B cell (primary cell): ENCODE data around the gene SCART1. TPM values are rescaled to one million over a fixed set of nuclear protein-coding genes. Genes with fewer than 3 reads are reported as not detected.

ENCODE experiments used
- ATAC-seq: fragments of 200-7000 bp; cut with Tn5 transposase; one replicate; pipeline ENCODE4 v1.10.0; 2021; ENCODE audit warnings: low read depth, mild to moderate bottlenecking, moderate number of reproducible peaks, moderate library complexity
- CTCF ChIA-PET: fragments of 350-600 bp; sonication (Branson Sonifier 250); formaldehyde crosslinking; loops from one replicate; lab custom pipeline; 2021; ENCODE audit warnings: antibody characterized with exemption, inconsistent platforms; lab: Charles Lee
- POLR2A ChIA-PET: fragments of 350-600 bp; sonication (Branson Sonifier 250); formaldehyde crosslinking; loops from one replicate; lab custom pipeline; 2021; ENCODE audit warnings: antibody characterized with exemption; lab: Charles Lee
- DNase-seq: peaks from one replicate; pipeline ENCODE4 v3.0.0; 2013
- H2AFZ ChIP-seq: 2 replicates; pipeline ENCODE4 v1.6.1; 2012; ENCODE audit warnings: mild to moderate bottlenecking, low read depth, low read length; ENCODE audit not compliant: insufficient read depth, poor library complexity, severe bottlenecking
- H3K27ac ChIP-seq, 2 donors: 1 replicate in 1 of 2; 2 replicates in 1 of 2; pipeline ENCODE4 v1.5.1; 2012 to 2013; ENCODE audit warnings: low read length in 2 of 2, mild to moderate bottlenecking in 2 of 2, moderate library complexity in 1 of 2
- H3K27me3 ChIP-seq, 4 experiments: fragments of 200-600 bp in 1 of 4; sonication (generic) in 1 of 4; replicated peaks in 1 of 4; 1 replicate in 2 of 4; 2 replicates in 2 of 4; pipeline versions ENCODE4 v1.6.1 to v1.7.0; 2013 to 2016; ENCODE audit warnings: low read length in 3 of 4, mild to moderate bottlenecking in 2 of 4, mixed read lengths in 1 of 4, moderate library complexity in 1 of 4; ENCODE audit not compliant: insufficient read depth in 4 of 4, control insufficient read depth in 3 of 4; ENCODE audit errors: control extremely low read depth in 1 of 4
- H3K36me3 ChIP-seq, 2 experiments: replicated peaks in 1 of 2; 1 replicate in 1 of 2; 2 replicates in 1 of 2; pipeline versions ENCODE4 v1.6.1 to v1.7.1; 2013; ENCODE audit warnings: low read length in 1 of 2; ENCODE audit not compliant: insufficient read depth in 2 of 2, control insufficient read depth in 1 of 2; ENCODE audit errors: control extremely low read depth in 1 of 2, extremely low read depth in 1 of 2
- H3K4me1 ChIP-seq, 2 donors: fragments of 200-600 bp in 1 of 2; sonication (generic) in 1 of 2; 1 replicate in 1 of 2; 2 replicates in 1 of 2; pipeline versions ENCODE4 v1.5.1 to v1.6.1; 2013 to 2017; ENCODE audit warnings: low read length in 2 of 2; ENCODE audit not compliant: control insufficient read depth in 2 of 2, insufficient read depth in 2 of 2
- H3K4me2 ChIP-seq: replicated peaks from 2 replicates; pipeline ENCODE3; 2012; ENCODE audit warnings: mild to moderate bottlenecking, low read depth, low read length; ENCODE audit not compliant: poor library complexity, severe bottlenecking
- H3K4me3 ChIP-seq, 5 experiments: fragments of 200-600 bp in 1 of 5; sonication (generic) in 1 of 5; 1 replicate in 3 of 5; 2 replicates in 2 of 5; pipeline versions ENCODE4 v1.5.1 to v1.7.0; 2011 to 2016; ENCODE audit warnings: low read length in 4 of 5, mild to moderate bottlenecking in 4 of 5, low read depth in 2 of 5, control low read depth in 1 of 5, moderate library complexity in 1 of 5; ENCODE audit not compliant: insufficient read depth in 1 of 5; ENCODE audit errors: control extremely low read depth in 1 of 5, extremely low read depth in 1 of 5
- H3K79me2 ChIP-seq: fragments of 200-600 bp; sonication (generic); one replicate; pipeline ENCODE4 v1.6.0; 2016; ENCODE audit warnings: low read length; ENCODE audit not compliant: control insufficient read depth, insufficient read depth
- H3K9ac ChIP-seq: fragments of 200-600 bp; sonication (generic); 2 replicates; pipeline ENCODE4 v1.6.1; 2017; ENCODE audit warnings: mild to moderate bottlenecking, low read length, moderate library complexity
- H3K9me3 ChIP-seq, 3 donors: one replicate each; pipeline versions ENCODE4 v1.6.1 to v1.7.1; 2013; ENCODE audit warnings: low read length in 2 of 3; ENCODE audit not compliant: control insufficient read depth in 2 of 3, insufficient read depth in 1 of 3; ENCODE audit errors: control extremely low read depth in 1 of 3
- H4K20me1 ChIP-seq: 2 replicates; pipeline ENCODE4 v1.6.0; 2012; ENCODE audit warnings: mild to moderate bottlenecking, low read length; ENCODE audit not compliant: insufficient read depth, control insufficient read depth, poor library complexity, severe bottlenecking
- H3K27ac Mint-ChIP-seq: one replicate; pipeline ENCODE4 v1.8.0; 2021; ENCODE audit warnings: mixed read lengths
- H3K27me3 Mint-ChIP-seq: one replicate; pipeline ENCODE4 v1.8.0; 2021; ENCODE audit warnings: mixed read lengths
- H3K4me1 Mint-ChIP-seq: one replicate; pipeline ENCODE4 v1.8.0; 2021; ENCODE audit warnings: mixed read lengths
- H3K4me3 Mint-ChIP-seq: one replicate; pipeline ENCODE4 v1.8.0; 2021; ENCODE audit warnings: mixed read lengths
- H3K9me3 Mint-ChIP-seq: one replicate; pipeline ENCODE4 v1.8.0; 2022; ENCODE audit warnings: mixed read lengths; ENCODE audit not compliant: insufficient read depth
- EZH2 ChIP-seq: IDR thresholded peaks from 2 replicates; pipeline ENCODE4 v1.6.1; 2012; ENCODE audit warnings: borderline replicate concordance, low read depth, mild to moderate bottlenecking, moderate library complexity, low read length; ENCODE audit not compliant: insufficient read depth, poor library complexity, severe bottlenecking
- WGBS: methylation state at CpG from one replicate; pipeline ENCODE4 v1.1.5; 2013; ENCODE audit warnings: missing lambda C conversion rate; ENCODE audit not compliant: insufficient coverage; 5-methylcytosine and 5-hydroxymethylcytosine counted together
- intact Hi-C: fragments of 100-400 bp; cut with micrococcal nuclease; formaldehyde crosslinking; loops from one replicate; pipeline ENCODE4 v1.10.0; 2022
- polyA plus RNA-seq: library from polyadenylated mRNA; depleted of rRNA; stranded (reverse); fragments of >200 nt; gene quantifications from 2 replicates; pipeline ENCODE4 v1.2.3, GENCODE V29; 2012
- total RNA-seq, 2 donors: library from RNA; stranded (reverse); fragments of 120-200 nt in 1 of 2; gene quantifications; 1 replicate in 1 of 2; 2 replicates in 1 of 2; pipeline versions ENCODE4 v1.2.3 to v1.2.4, GENCODE V29; 2013 to 2022
- TF ChIP-seq, protein P1 (sequence below): fragments of 200-600 bp; IDR thresholded peaks from one replicate; pipeline ENCODE4 v1.8.0; 2022; ENCODE audit warnings: antibody characterized with exemption, mild to moderate bottlenecking

The SCART1 gene
- total and polyA plus RNA-seq, 2 donors (not counting 1 experiment from before 2014, with no cell fraction given): 4.1 to 4.7 TPM

- intact Hi-C loops: loop anchor here (10.0 kb wide), 1 partner anchor 85 kb away; the partner anchor contains the start of gene CYP2E1
- ATAC-seq (no peak), DNase-seq (peak; percentile 3)
- no peak overlapping the region for H2AFZ ChIP-seq
- peaks cover 0 to 7% of the 10 kb centered on the region in 2 donors for H3K4me1 ChIP-seq
- H3K9ac ChIP-seq: no peak overlapping the region
- no peak overlapping the region for H3K4me3 Mint-ChIP-seq
- H3K9me3 Mint-ChIP-seq: no peaks in the 10 kb centered on the region
- 92% methylated on average over 25 of the region's 25 CpGs for WGBS
- H4K20me1 ChIP-seq: no peaks in the 10 kb centered on the region
- H3K79me2 ChIP-seq: no peaks in the 10 kb centered on the region
- no peak overlapping the region for H3K27ac ChIP-seq
- H3K4me1 Mint-ChIP-seq: peaks cover 5% of the 10 kb centered on the region
- peaks cover 0 to 11% (median 0%) of the 10 kb centered on the region in 3 donors for H3K9me3 ChIP-seq
- POLR2A ChIA-PET: no interaction called here
- TF ChIP-seq EZH2: no peak
- TF ChIP-seq, protein P1, sequence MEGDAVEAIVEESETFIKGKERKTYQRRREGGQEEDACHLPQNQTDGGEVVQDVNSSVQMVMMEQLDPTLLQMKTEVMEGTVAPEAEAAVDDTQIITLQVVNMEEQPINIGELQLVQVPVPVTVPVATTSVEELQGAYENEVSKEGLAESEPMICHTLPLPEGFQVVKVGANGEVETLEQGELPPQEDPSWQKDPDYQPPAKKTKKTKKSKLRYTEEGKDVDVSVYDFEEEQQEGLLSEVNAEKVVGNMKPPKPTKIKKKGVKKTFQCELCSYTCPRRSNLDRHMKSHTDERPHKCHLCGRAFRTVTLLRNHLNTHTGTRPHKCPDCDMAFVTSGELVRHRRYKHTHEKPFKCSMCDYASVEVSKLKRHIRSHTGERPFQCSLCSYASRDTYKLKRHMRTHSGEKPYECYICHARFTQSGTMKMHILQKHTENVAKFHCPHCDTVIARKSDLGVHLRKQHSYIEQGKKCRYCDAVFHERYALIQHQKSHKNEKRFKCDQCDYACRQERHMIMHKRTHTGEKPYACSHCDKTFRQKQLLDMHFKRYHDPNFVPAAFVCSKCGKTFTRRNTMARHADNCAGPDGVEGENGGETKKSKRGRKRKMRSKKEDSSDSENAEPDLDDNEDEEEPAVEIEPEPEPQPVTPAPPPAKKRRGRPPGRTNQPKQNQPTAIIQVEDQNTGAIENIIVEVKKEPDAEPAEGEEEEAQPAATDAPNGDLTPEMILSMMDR: no peak
- no peak overlapping the region for H3K27ac Mint-ChIP-seq
- no peak overlapping the region for H3K4me3 ChIP-seq
- no peaks in the 10 kb centered on the region for H3K36me3 ChIP-seq
- peaks cover 5% of the 10 kb centered on the region for H3K27me3 Mint-ChIP-seq
- CTCF ChIA-PET: interaction anchor here (3.0 kb wide), 1 partner anchor 110 kb away, joined by 22 read pairs; no protein-coding TSS in a partner anchor
- peaks cover 0 to 2% (median 0%) of the 10 kb centered on the region in 4 experiments for H3K27me3 ChIP-seq
- H3K4me2 ChIP-seq: no peak overlapping the region
These were observed 14.0 kb upstream of the SCART1 start for GRCh38 chr10:133439517-133440461.
